HL-60/S4 treated with retinoic acid at 250 ng/mL for 4 days and 3 days (cell line): ENCODE data around the gene FAU.

ENCODE experiments used
- in situ Hi-C: fragments of 300-500 bp; cut with MboI; formaldehyde crosslinking; loops from 2 replicates; pipeline ENCODE4 v1.7.0; 2022; ENCODE audit warnings: low sequenced_read_pairs

FAU gene

DNA sequence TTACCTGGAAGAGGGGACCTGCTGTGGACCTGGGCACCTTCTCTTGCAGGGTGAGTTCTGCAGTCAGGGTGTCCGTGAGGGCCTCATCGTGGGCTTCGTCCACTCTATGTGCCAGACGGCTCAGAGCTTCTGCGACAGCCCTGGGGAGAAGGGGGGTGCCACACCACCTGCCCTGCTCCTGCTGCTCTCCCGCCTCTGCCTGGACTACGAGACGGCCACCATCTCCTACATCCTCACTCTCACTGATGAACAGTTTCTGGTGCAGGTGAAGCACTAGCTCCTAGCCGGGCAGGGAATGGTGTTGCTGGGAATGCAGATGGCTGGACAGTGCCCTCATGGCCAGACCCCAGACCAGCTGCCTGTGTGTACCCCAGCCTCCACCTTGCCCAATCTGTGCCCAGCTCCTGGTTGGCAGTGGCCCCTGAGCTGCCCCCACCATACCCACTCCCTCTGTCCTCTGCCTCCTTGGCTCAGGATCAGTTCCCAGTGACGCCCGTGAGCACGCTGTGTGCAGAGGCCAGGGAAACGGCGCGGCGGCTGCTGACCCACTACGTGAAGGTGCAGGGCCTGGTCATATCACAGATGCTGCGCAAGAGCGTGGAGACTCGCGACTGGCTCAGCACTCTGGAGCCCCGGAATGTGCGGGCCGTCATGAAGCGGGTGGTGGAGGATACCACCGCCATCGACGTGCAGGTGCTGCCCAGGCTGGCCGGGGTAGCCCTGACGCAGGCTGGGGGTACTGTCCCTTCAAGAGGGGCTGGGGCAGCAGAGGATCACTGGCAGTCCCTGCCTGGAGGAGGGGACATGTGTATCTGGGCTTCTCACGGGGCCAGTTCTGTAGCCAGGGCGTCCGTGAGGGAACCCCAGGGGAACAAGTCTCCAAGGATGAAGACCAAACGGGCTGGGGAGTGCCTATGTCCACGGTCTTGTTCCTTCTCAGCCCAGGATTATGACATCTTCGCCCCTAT, 12.4 kb downstream of the FAU start:
- in situ Hi-C loops: no loop called here

DNA sequence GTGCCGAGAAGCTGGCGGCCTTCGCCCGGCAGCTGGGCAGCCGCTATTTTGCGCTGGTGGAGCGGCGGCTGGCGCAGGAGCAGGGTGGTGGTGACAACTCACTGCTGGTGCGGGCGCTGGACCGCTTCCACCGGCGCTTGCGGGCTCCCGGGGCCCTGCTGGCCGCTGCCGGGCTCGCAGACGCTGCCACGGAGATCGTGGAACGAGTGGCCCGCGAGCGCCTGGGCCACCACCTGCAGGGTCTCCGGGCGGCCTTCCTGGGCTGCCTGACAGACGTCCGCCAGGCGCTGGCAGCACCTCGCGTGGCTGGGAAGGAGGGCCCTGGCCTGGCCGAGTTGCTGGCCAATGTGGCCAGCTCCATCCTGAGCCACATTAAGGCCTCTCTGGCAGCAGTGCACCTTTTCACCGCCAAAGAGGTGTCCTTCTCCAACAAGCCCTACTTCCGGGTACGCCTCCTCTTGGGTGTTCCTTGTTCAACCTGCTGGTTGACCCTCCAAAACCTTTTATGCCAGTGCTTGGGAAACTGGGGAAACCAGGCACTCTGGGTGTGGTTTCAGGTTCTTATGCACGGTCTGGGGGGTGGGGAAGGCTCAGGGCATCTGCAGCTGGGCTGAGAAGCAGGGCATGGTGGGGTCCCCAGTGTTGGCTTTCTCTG, 13.3 kb downstream of the FAU start:
- in situ Hi-C loops: no loop called here

- in situ Hi-C loops: no loop called here
These were observed 14.0 kb downstream of the FAU start for GRCh38 chr11:65107751-65108468.

DNA sequence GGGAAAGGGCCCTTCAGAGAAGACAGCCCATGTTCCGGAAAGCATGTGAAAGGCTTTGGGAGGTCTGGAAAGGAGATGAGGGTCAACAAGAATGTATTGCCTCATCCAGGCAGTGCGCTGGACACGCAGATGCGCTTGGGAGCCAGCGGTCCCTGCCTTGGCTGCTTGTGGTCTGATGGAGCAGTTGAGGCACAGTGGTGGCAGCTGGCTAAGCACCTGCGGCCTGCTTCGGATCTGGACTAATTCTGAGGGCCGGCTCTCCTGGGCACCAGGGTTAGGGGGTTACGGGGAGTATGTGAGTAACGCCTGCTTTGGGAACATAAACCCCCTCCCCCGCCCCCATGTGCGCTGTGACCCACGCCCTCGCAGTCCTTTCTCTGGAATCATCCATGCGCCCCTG, 14.9 kb downstream of the FAU start:
- in situ Hi-C loops: no loop called here

GRCh38 chr11:65104628-65105027, 17.3 kb downstream of the FAU start:
- in situ Hi-C loops: no loop called here

DNA sequence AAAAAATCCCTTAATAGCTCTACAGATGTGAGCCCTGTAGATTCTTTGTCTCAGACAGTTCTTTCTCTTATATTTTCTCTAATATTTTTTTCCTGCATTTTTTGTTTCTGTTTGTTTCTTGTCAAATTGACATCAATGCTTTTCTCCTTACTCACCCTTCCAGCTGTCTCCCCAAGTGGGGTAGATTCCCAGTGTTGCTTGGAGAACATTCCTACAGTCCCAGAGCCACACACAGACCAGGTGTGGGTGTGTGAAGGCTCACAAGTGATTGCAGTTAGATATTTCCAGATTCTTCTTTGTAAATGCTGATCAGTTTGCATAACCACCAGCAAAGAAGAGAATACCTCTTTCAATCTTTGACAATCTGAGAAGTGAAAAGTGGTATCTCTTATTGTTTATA, 18.5 kb downstream of the FAU start:
- in situ Hi-C loops: no loop called here

DNA sequence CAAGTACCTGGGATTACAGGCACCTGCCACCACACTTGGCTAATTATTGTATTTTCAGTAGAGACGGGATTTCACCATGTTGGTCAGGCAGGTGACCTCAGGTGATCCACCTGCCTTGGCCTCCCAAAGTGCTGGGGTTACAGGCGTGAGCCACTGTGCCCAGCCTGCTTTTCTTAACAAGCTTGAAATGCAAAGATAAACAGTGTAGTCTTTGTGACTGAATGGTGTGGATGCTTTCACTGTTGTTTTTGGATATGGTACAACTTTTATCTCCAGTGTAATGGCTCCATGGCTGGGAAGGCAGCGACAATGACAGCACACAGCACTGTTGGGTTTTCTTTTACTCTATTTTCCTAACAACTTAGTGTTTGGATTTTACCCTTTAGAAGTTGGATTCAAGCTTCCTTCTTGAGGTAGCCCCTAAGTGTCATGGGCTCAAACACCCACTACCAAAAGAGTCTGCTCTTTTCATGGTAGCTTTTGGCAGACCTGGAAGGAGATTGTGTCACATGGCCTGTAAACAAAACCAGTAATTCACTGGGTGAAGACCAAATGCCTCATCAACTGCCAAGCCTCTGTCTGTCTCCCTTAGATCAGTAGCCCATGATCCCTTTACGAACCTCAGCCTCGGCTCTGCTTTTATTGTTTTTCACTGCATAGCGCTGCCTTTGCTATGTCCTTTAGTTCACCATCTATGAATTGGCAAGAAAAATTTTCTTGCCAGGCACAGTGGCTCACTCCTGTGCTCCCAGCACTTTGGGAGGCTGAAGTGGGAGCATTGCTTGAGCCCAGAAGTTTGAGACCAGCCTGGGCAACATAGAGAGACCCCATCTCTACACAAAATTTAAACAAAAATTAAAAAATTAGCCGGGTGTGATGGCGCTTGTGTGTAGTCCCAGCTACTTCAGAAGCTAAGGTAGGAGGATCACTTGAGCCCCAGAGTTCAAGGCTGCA, 19.5 kb downstream of the FAU start:
- in situ Hi-C loops: no loop called here

GRCh38 chr11:65100674-65101350, 21.1 kb downstream of the FAU start:
- in situ Hi-C loops: no loop called here

- in situ Hi-C loops: no loop called here
These were observed 25.0 kb downstream of the FAU start for GRCh38 chr11:65096926-65097325.

GRCh38 chr11:65095974-65096806, 25.7 kb downstream of the FAU start, which contains the start of gene VPS51:
VPS51 (plus strand) TSS chr11:65096214; CDS start chr11:65096251, 37 bp downstream.
- in situ Hi-C loops: no loop called here

- in situ Hi-C loops: no loop called here
These were observed 26.5 kb downstream of the FAU start for GRCh38 chr11:65095427-65095826.

- in situ Hi-C loops: no loop called here
These were observed 31.3 kb downstream of the FAU start for GRCh38 chr11:65090628-65091027.

- in situ Hi-C loops: no loop called here
These were observed 32.3 kb downstream of the FAU start for GRCh38 chr11:65089621-65090020.

GRCh38 chr11:65087827-65088226, 34.1 kb downstream of the FAU start:
- in situ Hi-C loops: no loop called here

- in situ Hi-C loops: no loop called here
These were observed 34.7 kb downstream of the FAU start for GRCh38 chr11:65087216-65087615.

GRCh38 chr11:65086809-65087208, 35.1 kb downstream of the FAU start:
- in situ Hi-C loops: no loop called here

DNA sequence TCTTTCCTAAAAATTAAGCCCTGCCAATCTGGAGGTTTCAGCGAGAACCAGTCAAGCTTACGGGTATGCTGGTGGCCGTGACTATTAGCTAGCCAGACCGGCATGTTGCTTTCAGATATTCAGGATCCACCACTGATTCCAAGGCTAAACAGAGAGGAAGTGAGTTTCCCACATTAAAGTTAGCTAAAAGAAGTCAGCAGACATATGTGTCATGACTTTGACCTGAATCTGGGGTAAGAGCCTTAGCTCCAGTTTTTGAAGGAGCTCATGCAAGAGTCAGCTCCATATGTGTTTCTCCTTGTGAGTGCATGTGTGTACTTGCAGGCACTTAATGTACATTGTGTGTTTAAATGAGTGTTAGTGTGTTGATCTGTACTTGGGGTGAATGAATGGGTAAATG, 36.5 kb downstream of the FAU start:
- in situ Hi-C loops: no loop called here

DNA sequence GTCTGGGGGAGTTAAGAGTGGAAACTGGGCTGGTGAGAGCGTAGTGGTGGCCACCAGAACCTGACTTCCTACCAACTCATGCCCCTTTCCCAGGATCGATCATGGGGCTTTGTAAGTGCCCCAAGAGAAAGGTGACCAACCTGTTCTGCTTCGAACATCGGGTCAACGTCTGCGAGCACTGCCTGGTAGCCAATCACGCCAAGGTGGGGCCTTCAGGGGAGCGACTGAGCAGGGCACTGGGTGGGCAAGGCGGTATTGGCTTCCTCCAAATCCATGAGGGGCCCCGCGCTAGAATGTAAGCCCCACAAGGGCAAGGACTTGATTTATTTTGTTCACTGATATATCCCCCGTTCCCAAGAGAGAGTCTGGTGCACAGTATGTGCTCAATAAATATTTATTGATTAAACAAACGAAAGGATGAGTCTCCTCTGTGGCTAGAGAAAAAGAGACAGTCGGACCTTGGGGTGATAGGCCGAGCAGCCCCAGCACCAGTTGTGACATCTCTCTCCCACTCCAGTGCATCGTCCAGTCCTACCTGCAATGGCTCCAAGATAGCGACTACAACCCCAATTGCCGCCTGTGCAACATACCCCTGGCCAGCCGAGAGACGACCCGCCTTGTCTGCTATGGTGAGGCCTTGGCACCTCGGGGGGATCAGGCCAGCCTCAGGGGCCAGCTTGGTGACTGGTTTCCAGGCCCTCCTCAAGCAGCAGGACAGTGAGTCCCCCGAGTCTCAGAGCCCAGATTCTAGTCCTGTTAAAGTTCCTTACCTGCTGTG, 37.1 kb downstream of the FAU start:
- in situ Hi-C loops: no loop called here
